ENCODE data around the gene APOL4.
"Not testable (repeated sequence)": the region's sequence is repeated elsewhere in the genome, so short reads cannot be mapped to it uniquely, and the experiment has no call there.

Gene APOL4

DNA sequence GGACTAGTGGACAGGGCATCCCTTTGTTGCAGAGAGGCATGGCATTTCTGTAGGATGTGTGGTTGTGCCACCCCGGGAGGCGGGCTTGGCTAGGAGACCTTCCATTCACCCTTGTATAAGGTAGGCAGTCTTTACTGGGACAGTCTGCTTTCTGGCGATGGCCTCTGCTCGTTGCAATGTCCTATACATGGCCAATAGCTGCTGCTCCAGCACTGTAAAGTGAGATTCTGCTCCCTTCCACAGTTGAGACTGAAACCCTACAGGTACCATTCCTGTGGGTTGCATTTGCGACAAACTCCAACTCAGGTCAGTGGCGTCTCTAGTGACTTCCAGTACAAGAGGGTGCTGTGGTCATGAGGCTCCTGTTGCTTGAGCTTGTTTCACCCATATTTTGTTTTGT is 20.7 kb downstream of the APOL4 start:
- no peak for DNase-seq

GRCh38 chr22:36180038-36180880 is 21.4 kb downstream of the APOL4 start:
- DNase-seq, result peak; percentile 85 to 89

DNA sequence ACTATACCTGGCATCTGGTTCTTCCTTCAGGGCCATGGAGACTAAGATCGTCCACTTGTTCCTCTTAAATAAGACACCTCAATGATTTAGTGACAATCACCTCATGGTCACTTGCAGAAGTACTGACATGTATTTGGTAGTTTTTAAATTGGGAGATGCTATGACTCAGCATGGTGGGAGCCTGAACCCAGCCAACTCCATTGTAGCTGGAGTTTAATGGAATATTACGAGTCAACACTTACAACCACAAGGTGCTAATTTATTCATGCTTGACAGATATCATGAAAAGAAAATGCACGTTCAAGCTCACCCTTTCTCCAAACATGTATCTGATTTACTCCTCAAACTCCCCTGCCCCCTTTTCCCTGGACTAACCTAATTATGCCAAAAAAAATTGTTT is 24.4 kb downstream of the APOL4 start:
- no peak for DNase-seq

GRCh38 chr22:36175892-36176291 is 25.7 kb downstream of the APOL4 start:
- DNase-seq, result no peak

- no peak for DNase-seq
These were observed 29.7 kb downstream of the APOL4 start for GRCh38 chr22:36171941-36172340.

DNA sequence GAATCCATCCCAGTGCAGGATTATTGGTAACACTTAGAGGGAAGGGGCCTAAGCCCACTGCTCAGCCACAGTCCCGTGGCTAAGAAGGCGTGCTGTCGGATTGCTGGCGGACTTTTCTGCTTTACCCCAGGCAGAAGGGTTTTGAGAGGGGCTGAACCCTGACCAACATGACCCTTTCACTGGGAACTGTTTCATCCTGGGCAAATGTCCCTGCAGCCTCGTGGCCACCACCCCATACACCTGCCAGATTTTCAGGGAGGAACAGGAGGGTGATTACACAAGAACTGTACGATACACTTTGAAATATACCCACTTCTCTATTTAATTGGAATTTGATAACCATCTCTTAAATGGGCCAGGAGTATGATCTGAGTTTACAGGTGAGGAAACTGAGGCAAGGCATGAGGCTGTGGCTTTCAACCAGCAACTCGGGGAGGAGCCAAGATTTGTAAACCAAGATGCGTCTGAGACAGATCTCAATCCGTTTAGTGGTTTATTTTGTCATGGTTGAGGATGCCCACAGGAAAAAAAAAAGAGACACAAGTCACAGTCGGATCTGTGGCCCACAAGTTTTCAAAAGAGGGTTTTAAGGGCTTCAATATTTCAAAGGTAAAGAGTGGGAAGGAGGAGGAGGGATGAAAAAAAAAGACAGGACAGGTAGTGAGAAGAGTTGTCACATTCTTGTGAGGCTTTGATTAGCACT is 34.9 kb downstream of the APOL4 start:
- no peak for DNase-seq

DNA sequence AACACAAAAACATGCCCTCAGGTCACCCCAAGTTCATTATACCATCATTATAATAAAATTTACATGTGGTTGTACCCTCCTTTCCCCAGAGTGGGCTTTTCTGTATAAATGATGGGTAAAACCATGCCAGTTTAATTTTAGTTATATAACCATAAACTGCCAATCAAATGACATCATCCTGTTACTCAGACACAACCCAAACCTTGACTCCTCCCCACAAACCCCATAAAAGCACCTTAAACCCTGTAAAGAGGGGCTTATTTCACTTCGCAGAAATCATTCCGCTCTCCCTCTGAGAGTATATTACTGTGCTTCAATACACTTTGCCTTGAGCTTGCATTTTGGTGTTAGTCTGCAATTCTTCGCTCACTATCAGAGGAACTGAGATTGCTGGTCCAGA is 35.5 kb downstream of the APOL4 start:
- no peak for DNase-seq

DNA sequence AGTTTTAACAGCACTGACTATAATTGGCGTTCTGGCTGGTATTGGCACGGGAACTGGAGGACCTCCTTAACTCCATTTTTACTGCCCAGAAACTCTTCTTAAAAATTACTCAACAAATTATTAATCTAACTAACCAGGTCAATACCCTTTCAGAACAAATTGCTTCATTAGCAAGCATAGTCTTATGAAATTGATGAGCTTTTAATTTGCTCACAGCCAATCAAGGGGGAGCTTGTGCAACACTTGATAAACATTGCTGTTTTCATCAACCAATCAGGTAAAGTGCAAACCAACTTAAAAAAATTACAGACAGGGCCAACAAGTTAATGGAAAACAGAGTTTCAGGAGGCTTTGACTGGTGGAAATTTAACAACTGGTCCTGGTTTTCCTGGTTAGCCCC is 36.5 kb downstream of the APOL4 start:
- no peak for DNase-seq

DNA sequence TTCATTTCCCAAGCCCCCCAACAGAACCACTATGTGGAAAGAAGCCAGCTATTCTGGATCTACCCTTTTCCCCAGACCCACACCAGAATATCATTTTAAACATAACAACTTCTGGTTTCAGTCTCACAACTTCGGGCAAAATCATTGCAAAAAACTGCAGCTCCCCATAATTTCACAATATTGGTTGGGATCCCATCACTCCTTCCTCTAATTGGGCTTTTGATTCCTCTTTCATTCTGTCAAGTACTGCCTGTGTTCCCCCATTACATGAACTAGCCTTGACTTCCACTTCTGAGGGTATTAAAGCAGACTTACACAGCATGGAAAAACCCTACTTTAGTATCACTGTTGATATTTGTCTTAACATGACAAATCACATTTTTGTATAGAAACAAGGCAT is 37.0 kb downstream of the APOL4 start:
- DNase-seq, result no peak

- no peak for DNase-seq
These were observed 38.1 kb downstream of the APOL4 start for GRCh38 chr22:36163497-36163896.

DNA sequence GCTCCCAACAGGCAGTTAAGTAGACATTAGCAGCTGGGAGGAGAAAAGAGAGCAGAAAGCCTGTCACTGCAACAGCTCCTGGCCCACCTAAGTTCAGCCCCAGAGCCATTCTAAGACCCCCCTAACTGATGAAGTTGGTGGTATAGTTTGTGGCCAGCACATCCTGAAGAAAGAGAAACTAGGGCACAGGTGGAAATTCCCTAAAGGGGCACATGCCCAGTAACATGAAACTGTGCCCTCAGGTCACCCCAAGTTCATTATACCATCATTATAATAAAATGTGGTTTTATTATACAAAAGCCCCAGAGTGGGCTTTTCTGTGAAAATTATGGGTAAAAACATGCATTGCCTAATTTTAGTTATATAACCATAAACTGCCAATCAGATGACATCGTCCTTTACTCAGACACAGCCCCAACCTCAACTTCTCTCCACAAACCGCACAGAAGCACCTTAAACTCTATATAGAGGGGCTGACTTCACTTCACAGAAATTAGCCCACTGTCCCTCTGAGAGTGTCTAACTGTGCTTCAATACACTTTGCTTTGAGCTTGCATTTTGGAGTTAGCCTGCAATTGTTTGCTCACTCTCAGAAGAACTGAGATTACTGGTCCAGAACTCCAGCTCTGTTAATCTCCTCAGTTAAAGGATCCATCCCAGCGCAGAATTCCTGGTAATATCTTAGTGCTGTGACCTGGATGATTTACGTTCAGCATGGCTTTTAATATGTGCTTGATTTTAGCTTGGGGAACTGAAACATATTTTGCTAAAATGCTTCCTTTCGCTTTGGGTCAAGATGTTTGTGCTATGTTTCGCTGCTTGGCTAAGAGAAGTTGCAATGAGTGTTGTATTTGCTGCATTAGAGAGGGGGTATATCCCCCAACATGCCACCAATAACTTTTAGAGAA is 39.2 kb downstream of the APOL4 start:
- no peak for DNase-seq

DNA sequence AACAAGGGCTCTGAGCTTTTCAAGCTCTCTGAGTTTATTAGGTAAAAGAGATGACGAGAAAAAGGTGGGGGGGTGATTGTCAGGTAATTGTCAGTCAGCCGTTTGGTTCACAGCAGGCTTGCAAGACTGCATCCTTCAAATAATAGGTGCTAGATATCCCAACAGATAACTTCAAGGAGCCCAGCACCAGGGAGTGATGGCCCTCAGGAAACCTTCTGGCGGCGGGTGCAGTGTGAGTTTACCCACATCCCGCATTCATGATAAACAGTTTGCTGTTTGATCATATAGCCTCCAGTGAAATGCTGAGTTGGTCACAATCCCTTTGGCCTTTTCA is 39.8 kb downstream of the APOL4 start:
- not testable (repeated sequence) for DNase-seq

GRCh38 chr22:36160499-36160942 is 41.1 kb downstream of the APOL4 start, which contains the start of gene APOL3:
Gene APOL3, minus strand, starts transcription at chr22:36160755. Its CDS starts 11,700 bp downstream, at chr22:36149055.
- peak; percentile 36 to 47 for DNase-seq

DNA sequence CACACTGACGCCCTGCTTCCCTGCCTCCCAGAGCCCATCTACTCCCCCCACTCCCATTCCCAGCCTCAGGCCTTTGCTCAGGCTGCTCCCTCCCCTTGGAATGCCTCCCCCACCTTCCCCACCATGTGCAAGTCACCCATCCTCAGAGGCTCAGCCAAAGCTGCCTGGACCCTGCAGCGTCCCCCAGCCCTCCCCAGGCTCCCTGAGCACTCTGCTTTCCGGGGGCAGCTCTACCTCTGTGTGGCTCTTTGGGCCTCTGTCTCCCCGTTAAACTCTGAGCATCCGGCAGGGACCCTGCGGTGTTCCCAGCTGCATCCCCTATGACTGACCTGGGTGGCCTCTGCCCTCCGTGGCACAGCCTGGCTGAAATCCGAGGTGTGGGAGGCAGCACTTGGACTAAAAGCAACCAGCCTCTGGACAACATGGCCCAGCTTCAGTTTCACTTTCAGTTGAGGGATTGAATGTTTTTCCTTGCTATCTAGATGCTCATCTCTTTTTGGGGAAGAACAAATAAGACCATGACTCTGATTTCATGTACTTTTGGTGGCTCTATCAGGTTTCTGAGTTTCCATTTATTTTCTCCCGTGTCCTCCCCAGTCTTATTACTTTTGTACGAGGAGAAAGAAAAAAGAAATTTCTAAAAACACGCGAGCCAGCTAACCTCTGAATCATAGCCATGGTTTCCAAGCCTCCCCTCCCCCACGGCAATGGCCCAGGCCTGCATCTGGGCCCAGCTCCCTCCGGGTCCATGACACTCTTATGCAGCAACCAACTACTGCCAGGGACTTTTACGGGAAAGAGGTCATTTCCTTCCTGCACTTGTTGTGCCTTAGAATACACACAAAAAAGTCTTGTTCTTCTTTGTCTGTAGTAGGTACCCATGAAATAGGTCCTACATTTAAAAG is 44.8 kb downstream of the APOL4 start:
- peak; percentile 77 to 80 for DNase-seq

GRCh38 chr22:36156119-36156514 is 45.5 kb downstream of the APOL4 start:
- no peak for DNase-seq

DNA sequence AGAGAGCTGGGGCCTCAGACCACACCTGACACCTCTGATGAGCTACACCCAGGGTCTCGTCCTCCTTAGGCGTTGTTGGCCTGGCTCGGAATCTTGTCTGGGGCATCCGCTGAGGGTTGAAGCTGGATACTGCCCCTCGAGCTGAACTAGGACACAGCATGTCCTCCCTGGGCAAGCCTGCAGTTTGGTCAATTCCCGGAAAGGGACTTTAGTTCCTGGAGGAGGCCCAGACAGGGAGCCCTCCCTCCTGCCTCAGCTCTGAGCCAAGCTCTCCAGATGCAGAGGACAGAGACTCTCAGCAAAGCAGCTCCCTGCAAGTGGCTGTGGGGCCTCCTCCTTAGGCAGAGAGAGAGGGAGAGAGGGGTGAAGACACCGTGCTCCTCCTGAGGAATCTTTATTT is 45.9 kb downstream of the APOL4 start:
- no peak for DNase-seq

- DNase-seq, result no peak
These were observed 47.1 kb downstream of the APOL4 start for GRCh38 chr22:36154423-36154945.

DNA sequence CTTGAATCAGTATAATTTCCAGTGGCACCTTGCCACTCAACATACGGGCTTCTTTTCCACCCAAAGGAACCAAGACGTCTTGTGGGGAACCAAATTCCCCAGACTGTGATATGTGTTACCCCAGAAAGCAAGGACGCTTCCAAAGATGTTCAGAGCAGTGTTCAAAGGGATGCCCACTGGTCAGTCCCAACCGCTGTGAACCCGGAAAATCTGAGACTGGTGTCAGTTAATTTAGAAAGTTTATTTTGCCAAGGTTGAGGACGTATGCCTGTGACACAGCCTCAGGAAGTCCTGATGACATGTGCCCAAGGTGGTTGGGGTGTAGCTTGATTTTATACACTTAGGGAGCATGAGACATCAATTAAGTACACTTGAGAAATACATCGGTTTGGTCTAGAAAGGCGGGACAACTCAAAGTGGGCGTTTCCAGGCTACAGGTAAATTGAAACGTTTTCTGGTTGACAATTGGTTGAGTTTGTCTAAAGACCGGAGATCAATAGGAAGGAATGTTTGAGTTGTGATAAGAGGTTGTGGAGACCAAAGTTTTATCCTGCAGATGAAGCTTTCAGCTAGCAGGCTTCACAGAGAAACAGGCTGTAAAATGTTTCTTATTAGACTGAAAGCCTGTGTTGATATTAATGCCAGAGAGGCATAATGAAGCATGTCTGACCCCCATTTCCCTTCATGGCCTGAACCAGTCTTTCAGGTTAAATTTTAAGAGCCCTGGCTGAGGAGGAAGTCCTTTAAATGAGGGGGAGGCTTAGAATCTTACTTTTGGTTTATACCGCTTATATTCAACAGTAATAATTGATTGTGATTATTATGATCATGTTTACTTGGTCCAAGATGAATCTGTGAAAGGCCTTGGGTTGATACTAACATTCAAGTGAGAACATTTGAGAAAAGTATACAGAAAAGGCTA is 47.8 kb downstream of the APOL4 start:
- no peak for DNase-seq

DNA sequence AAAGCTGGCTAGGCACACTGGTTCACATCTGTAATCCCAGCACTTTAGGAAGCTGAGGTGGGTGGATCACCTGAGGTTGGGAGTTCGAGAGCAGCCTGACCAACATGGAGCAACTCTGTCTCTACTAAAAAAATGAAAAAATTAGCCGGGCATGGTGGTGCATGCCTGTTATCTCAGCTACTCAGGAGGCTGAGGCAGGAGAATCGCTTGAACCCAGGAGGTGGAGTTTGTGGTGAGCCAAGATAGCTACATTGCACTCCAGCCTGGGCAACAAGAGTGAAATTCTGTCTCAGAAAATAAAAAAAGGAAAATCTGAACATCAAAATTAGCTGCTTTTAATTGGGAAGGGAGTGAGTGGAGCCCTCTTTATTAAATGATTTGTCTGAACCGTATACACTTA is 48.8 kb downstream of the APOL4 start:
- DNase-seq, result not testable (repeated sequence)

- no peak for DNase-seq
These were observed 49.5 kb downstream of the APOL4 start for GRCh38 chr22:36152088-36152487.
